Measurements from ENCODE around the gene CDK18.

GRCh38 chr1:205480349-205480985 is 24.0 kb upstream of the CDK18 start:
- TF ChIP-seq POLR2A (IDR thresholded peaks at IDR 0.05) (no peak), CTCF (IDR thresholded peaks at IDR 0.05) (no peak)

All from adrenal gland (tissue), 5 donors.